ENCODE measurements around the gene RBMS1.
A peak's percentile ranks its signal among the peaks of the same experiment; 100 is the strongest.

The RBMS1 gene

GRCh38 chr2:160293391-160294091 is 200.1 kb downstream of the RBMS1 start:
- no peak for DNase-seq

- no peak for DNase-seq
Observed at GRCh38 chr2:160292225-160292624, 201.4 kb downstream of the RBMS1 start.

DNA sequence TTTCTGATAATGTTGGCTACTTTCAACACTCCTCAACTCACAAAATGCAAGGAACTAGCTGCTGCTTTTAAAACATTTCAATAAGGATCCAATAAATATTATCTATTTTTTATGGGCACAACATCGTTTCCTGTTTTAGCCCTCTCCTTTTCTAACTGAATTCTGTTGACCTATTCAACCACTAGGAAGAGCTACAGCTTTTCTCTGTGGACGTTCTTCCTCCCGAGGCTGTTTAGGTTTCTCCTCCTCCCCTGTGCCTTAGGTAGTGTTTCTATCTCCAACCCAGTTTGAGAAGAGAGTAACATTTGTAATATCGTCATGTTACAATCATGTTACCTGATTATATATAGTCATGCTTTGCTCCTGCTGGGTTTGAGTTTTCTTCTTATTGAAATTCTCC is 202.2 kb downstream of the RBMS1 start:
- DNase-seq: no peak

- no peak for DNase-seq
Observed at GRCh38 chr2:160290598-160290997, 203.0 kb downstream of the RBMS1 start.

DNA sequence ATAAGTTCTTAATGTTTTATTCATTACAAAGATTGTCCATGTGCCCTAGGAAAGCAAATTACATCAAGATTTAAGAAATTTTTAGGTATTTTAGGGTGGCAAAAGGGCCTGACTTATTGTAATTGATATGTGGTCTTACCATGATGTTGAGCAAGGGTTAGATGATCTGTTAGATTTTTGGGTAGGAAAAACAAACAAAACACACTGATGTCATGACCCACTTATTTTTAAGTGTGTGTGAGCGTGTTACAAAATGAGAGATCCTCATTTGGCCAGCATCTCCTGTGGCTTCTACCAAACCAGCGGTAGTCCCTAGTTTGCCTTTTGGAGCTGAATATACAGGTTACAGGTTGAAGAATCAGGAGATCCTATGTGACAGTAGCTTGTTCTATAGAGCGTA is 203.8 kb downstream of the RBMS1 start:
- DNase-seq: no peak

DNA sequence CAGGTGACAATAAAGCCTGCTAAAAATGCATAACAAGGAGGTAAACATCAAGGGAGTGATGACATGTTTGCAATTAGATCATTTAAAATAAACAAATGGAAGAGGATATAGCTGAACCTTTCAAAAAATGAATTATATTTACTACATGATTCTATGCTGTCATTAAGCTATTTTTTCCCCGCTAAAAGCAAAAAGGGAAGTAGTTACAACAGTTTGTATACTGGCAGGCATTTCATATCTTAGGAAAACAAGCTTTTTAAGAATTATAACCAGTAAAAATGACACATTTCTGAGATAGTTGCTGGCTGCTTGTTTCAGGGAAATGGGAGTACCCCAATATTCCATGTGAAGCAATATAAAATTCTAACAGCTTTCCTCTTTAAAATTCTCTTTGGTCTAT is 204.5 kb downstream of the RBMS1 start:
- no peak for DNase-seq

- DNase-seq: no peak
Observed at GRCh38 chr2:160288324-160288723, 205.3 kb downstream of the RBMS1 start.

DNA sequence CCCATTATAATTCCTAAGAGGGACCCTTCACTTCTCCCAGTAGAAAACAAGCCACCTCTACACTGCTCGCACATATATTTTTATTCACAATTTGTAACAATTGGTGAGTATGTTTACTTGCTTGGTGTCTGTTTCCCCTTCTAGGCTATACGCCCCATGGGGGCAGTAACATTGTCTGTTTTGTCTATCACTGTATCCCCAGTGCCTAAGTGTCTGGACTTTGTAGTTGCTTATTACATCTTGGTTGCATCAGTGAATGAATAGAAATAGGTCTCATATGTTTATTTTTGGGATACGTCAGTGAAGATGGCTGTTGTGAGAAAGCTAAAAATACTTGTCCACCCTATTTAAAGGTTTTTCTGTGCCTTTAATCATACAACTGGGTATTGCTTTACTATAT is 206.1 kb downstream of the RBMS1 start:
- no peak for DNase-seq

DNA sequence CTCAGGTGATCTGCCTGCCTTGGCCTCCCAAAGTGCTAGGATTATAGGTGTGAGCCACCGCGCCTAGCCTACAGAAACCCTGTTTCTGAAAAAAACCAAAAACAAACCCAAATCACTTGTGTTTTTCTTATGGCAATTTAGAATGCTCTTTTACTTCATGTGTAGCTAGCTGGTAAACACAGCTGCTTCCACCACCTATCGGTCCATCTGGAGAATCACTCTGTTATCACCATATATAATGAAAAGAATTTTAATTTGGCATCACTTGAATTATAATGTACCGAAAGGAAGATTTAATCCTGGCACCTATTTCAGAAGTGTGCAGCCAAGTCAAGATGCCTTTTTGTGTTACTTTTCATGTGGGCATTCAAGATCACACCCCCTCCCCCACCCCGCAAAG is 207.1 kb downstream of the RBMS1 start:
- DNase-seq: no peak

DNA sequence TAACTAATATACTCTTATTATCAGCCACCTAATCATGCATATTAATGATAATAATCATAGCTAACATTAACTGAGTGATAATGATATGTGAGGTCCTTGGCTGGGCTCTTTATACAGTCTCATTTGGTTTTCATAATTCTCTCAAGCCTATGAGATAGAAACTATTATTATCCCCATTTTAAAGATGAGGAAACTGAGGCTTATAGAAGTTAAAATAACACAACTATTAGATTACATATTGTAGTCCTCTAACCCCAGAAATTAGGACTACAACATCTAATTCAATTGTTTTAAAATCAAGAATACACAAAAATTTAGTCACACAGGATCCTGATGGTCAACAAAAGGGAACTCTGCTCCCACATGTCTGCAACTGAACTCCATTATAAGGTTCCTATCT is 209.9 kb downstream of the RBMS1 start:
- DNase-seq: no peak

DNA sequence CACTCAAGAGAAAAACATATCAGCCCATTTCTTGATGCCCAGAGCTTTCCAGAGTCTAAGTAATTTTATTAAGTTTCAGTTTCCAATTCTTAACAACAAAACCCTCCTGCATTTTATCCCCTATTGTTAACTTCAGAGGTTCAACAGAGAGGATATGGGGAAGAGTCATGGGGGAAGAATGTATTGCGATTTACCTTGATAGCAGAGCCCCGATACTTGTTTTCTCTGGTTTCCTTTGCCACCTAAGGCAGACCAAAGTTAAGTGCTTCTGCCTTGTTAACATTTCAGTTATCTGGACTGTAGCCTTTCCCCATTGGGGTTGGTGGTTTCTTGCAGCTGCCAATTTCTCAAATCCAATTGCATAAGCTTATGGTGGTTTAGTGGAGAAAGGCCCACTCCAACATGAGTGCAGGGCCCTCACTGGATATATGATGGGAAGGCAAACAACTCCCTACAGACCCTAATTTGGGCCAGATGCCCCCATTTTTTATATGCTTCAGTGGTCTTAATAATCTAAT is 211.5 kb downstream of the RBMS1 start:
- DNase-seq: no peak

DNA sequence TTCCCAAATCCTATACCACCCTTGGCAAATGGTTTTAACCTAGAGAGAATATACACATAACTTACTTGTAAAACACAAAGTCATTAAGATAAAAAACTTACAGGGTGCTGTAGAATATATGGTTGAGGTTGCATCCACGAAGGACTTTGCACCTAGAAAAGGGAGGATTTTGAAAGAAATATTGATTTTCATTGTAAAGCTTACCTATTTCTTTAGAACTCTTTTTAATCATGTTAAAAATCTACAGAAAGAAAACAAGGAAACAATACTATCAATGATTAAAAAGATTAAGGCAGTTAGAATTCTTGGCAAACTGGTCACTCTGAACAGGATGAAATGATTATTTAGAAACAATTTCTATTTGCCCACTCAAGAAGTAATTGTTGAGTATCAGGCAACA is 212.4 kb downstream of the RBMS1 start:
- DNase-seq: no peak

GRCh38 chr2:160279813-160280465 is 213.7 kb downstream of the RBMS1 start:
- DNase-seq: no peak

- DNase-seq: no peak
Observed at GRCh38 chr2:160278879-160279177, 214.8 kb downstream of the RBMS1 start.

GRCh38 chr2:160278101-160278878 is 215.3 kb downstream of the RBMS1 start:
- no peak for DNase-seq

GRCh38 chr2:160277151-160277550 is 216.5 kb downstream of the RBMS1 start:
- no peak for DNase-seq

DNA sequence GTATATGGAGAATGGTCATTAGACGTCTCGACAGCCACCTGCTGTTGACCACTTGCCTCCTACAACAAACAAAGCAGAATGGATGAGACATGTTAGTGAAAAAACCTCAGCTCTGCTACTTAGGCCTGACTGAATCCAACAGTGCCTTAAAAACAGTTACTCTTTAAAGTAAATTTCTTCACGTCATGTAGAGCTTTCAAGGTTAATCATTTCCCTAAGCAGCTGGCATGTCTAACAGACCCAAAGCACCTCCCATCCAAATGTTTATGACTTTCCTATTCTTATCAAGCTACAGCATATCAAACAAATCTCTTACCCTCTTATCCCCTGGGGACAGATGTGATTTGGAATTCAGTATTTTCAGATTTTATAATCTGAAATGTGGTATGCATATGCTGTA is 218.0 kb downstream of the RBMS1 start:
- DNase-seq: no peak

- DNase-seq: no peak
Observed at GRCh38 chr2:160271171-160272086, 222.2 kb downstream of the RBMS1 start.

- DNase-seq: no peak
Observed at GRCh38 chr2:160270571-160271113, 223.0 kb downstream of the RBMS1 start.

DNA sequence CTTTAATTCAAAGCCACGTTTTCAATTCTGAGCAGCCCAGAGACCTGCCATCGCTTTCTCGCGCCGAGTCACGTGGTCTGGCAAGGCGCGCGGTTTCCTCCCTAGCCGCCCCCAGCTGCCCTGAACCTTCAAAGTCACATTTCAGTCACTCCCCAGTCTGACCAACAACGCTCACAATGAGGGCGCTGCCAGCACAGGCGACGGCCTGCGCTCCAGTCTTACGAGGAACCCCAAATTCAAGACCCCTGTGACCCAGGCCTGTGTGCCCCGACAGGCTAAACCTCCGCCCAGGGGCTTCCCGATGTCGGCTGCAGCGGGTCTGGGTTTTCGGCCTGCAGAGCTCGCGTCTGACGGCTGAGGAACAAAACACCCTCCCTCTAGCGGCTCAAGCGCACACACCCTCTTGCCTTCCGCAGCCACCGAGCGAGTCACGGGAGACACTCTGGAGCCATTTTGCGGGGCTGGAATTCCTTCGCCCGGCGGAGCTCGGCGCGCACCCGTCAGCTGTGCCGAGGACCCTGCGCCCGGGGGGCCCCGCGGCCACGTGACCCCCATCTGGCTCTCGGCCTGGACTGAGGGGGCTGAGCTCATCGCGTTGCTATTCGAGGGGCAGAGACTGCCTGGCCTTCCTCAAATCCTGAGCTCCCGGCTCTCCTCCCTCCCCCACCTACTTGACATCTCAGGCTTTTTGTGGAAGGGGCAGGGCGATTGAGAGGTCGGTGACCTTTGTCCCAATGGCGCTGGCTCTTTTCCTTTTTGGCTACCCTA is 223.6 kb downstream of the RBMS1 start:
- DNase-seq: peak; percentile 48

DNA sequence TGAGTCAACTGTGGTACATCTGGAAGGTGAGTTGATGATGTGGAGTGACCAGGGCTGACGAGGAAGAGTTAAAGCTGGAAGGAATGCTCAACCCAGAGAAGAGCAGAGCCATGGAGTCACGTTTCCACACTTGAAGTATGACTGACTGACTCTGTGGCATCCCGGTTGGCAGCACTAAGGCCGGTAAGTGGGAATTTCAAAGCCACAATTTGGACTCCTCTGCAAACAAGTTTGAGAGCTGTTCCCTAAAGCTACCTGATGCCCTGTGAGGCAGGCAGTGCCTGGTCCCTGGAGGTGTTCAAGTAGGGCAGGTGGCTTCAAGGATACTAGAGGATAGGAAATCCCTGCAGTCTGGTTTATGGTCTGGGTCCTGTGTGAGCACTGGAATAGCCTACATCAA is 224.2 kb downstream of the RBMS1 start:
- DNase-seq: no peak

Measured in activated CD4-positive, alpha-beta T cell treated with anti-CD3 and anti-CD28 coated beads for 1 hour (primary cell).